Osteocyte (in vitro differentiated cells): ENCODE results near the gene LPXN. TPM values are rescaled to one million over a fixed set of nuclear protein-coding genes. Genes with fewer than 3 reads are reported as not detected.

Source experiments
- DNase-seq: peaks from one replicate; pipeline ENCODE4 v3.0.0; 2021; ENCODE audit warnings: mixed read lengths; ENCODE audit not compliant: unreplicated experiment; ENCODE audit errors: extremely low spot score
- H3K27ac Mint-ChIP-seq: one replicate; pipeline ENCODE4 v1.8.0; 2021; ENCODE audit warnings: mild to moderate bottlenecking, mixed read lengths; ENCODE audit not compliant: unreplicated experiment
- H3K27me3 Mint-ChIP-seq: one replicate; pipeline ENCODE4 v1.8.0; 2021; ENCODE audit warnings: mixed read lengths; ENCODE audit not compliant: unreplicated experiment
- H3K36me3 Mint-ChIP-seq: one replicate; pipeline ENCODE4 v1.8.0; 2021; ENCODE audit warnings: mixed read lengths; ENCODE audit not compliant: unreplicated experiment
- H3K4me1 Mint-ChIP-seq: one replicate; pipeline ENCODE4 v1.8.0; 2021; ENCODE audit warnings: mixed read lengths; ENCODE audit not compliant: unreplicated experiment
- H3K4me3 Mint-ChIP-seq: one replicate; pipeline ENCODE4 v1.8.0; 2021; ENCODE audit warnings: mild to moderate bottlenecking, moderate library complexity, mixed read lengths; ENCODE audit not compliant: unreplicated experiment
- H3K9me3 Mint-ChIP-seq: one replicate; pipeline ENCODE4 v1.8.0; 2021; ENCODE audit warnings: mixed read lengths; ENCODE audit not compliant: unreplicated experiment
- total RNA-seq: library from RNA; stranded (reverse); gene quantifications from 2 replicates; pipeline ENCODE4 v1.2.1, GENCODE V29; 2021
- TF ChIP-seq, protein P1 (sequence below): fragments of 200-600 bp; sonication (generic); IDR thresholded peaks from 2 replicates; pipeline ENCODE4 v1.5.0; 2021; ENCODE audit warnings: antibody characterized with exemption, mild to moderate bottlenecking, moderate library complexity

LPXN gene
- total RNA-seq, 1 donor from 2014 or later: 7.3 TPM

DNA sequence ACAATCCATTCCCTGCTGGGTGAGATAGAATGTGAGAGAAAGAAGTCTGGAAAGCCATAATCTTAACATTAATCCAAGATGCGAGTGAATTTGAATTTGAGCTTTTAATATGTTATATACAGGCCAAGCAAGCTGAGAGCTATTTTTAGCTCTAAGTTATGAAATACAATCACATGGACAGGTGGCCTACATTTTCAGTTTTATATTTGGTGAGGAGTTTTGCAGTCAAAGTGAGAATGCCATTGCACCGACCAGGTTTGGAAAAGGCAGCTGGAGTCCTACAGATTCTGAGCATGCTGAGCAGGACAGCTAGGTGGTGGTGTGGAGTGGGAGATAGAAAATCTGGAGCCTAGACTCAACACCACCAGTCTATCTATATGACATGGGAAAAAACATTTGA, 79.8 kb downstream of the LPXN start:
- Mint-ChIP-seq H3K4me3 (no peak overlapping the region), H3K36me3 (no peaks in the 10 kb centered on the region), H3K4me1 (peaks cover 7% of the 10 kb centered on the region), H3K27ac (no peak overlapping the region), H3K27me3 (peaks cover 19% of the 10 kb centered on the region), H3K9me3 (no peaks in the 10 kb centered on the region)
- TF ChIP-seq, protein P1, sequence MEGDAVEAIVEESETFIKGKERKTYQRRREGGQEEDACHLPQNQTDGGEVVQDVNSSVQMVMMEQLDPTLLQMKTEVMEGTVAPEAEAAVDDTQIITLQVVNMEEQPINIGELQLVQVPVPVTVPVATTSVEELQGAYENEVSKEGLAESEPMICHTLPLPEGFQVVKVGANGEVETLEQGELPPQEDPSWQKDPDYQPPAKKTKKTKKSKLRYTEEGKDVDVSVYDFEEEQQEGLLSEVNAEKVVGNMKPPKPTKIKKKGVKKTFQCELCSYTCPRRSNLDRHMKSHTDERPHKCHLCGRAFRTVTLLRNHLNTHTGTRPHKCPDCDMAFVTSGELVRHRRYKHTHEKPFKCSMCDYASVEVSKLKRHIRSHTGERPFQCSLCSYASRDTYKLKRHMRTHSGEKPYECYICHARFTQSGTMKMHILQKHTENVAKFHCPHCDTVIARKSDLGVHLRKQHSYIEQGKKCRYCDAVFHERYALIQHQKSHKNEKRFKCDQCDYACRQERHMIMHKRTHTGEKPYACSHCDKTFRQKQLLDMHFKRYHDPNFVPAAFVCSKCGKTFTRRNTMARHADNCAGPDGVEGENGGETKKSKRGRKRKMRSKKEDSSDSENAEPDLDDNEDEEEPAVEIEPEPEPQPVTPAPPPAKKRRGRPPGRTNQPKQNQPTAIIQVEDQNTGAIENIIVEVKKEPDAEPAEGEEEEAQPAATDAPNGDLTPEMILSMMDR: no peak
- DNase-seq: no peak

DNA sequence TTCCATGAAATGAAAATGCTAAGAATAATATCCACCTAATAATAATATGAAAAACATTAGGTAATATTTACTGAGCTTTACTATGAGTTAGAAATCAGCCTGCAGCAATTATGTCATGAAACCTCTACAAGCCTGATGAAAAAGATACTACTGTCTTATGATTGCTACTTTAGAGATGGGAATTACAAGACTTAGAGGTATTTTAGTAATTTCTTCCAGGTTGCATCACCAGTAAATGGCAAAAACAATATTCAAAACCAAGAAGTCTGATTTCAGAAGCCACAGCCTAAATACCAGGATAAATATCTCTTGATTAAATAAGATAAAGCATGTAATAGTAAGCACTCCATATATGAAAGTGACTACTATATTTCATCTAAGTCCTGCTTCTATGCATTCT, 81.6 kb downstream of the LPXN start:
- Mint-ChIP-seq H3K4me3 (no peak overlapping the region), H3K27ac (no peak overlapping the region), H3K4me1 (peaks cover 7% of the 10 kb centered on the region), H3K27me3 (peaks cover 23% of the 10 kb centered on the region), H3K9me3 (no peaks in the 10 kb centered on the region), H3K36me3 (no peaks in the 10 kb centered on the region)
- DNase-seq: no peak
- TF ChIP-seq, protein P1: no peak

DNA sequence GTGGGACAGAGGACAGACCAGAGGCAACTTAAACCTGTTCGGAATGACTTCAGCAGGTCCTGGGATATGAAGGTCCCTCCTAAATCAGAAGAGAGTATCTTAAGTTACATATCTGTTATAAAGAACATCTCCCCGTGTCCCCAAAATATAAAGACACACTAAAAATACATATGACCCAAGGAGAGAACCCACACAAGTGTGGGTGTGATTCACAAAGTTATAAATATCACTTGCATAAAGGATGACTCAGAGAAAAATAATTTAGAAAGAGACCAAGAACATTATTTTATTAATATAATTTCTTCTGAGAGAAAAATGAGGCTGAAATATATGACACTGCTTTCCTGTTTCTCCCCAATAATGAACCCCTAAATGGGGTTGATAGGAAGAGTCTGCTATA, 82.0 kb downstream of the LPXN start:
- H3K36me3 Mint-ChIP-seq: no peaks in the 10 kb centered on the region
- H3K4me3 Mint-ChIP-seq: no peak overlapping the region
- peaks cover 23% of the 10 kb centered on the region for H3K27me3 Mint-ChIP-seq
- DNase-seq: no peak
- no peaks in the 10 kb centered on the region for H3K9me3 Mint-ChIP-seq
- TF ChIP-seq, protein P1: no peak
- H3K27ac Mint-ChIP-seq: no peak overlapping the region
- peaks cover 7% of the 10 kb centered on the region for H3K4me1 Mint-ChIP-seq

DNA sequence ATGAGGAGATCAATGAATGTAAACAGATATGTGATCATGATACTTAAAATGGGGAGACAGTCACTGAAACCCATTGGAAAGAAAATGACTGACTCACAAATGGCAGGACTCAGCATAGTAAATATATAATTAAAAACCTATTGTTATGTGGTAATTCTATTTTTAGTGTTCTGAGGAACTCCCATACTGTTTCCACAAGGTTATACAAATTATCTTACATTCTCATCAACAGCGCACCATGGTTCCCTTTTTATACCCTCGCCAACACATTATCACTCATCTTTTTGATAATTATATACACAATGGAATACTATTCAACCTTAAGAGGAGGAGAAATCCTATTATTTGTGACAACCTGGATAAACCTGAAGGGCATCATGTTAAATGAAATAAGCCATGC, 84.8 kb downstream of the LPXN start:
- H3K36me3 Mint-ChIP-seq: no peaks in the 10 kb centered on the region
- TF ChIP-seq, protein P1: no peak
- H3K4me3 Mint-ChIP-seq: no peak overlapping the region
- peaks cover 25% of the 10 kb centered on the region for H3K27me3 Mint-ChIP-seq
- H3K4me1 Mint-ChIP-seq: peaks cover 7% of the 10 kb centered on the region
- no peak for DNase-seq
- no peak overlapping the region for H3K27ac Mint-ChIP-seq
- H3K9me3 Mint-ChIP-seq: no peaks in the 10 kb centered on the region

DNA sequence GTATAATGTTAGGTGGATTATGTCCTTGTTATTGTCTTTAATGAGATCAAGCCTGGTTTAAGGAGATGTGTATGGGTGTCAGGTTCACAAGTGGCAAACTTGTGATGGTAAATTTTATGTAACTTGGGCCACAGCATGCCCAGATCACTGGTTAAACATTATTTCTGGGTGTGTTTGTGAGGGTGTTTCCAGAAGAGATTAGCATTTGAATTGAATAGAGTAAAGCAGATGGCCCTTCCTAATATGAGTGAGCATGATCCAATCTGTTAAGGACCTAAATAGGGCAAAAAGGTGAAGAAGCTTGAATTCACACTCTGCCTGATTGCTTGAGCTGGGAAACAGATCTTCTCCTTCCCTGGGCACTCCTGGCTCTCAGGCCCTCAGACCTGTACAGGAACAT, 88.5 kb downstream of the LPXN start:
- Mint-ChIP-seq H3K27ac (no peak overlapping the region), H3K27me3 (peaks cover 23% of the 10 kb centered on the region), H3K9me3 (no peaks in the 10 kb centered on the region), H3K36me3 (no peaks in the 10 kb centered on the region), H3K4me1 (no peaks in the 10 kb centered on the region), H3K4me3 (no peak overlapping the region)
- TF ChIP-seq, protein P1: no peak
- no peak for DNase-seq
